Natural killer cell (primary cell): ENCODE measurements around the gene C1QTNF12. TPM values are rescaled to one million over a fixed set of nuclear protein-coding genes. Genes with fewer than 3 reads are reported as not detected.

Experiments used
- ATAC-seq, 3 donors: fragments of 150-1000 bp in 2 of 3; fragments of 200-7000 bp in 1 of 3; cut with Tn5 transposase; 1 replicate in 1 of 3; 2 replicates in 2 of 3; pipeline ENCODE4 v1.10.0; 2021; ENCODE audit warnings: mild to moderate bottlenecking in 2 of 3, moderate library complexity in 2 of 3
- DNase-seq, 2 donors: peaks; one replicate each; pipeline versions ENCODE4 v3.0.0 to v3.0.0-alpha.2; 2013 to 2021; ENCODE audit warnings: mixed read lengths in 1 of 2
- H3K27ac ChIP-seq: one replicate; pipeline ENCODE4 v1.5.1; 2013; ENCODE audit warnings: mild to moderate bottlenecking, low read length
- H3K27me3 ChIP-seq: one replicate; pipeline ENCODE4 v1.6.1; 2013; ENCODE audit warnings: low read length; ENCODE audit not compliant: control insufficient read depth, insufficient read depth
- H3K36me3 ChIP-seq: one replicate; pipeline ENCODE4 v1.6.1; 2013; ENCODE audit warnings: low read length; ENCODE audit not compliant: control insufficient read depth, insufficient read depth
- H3K4me1 ChIP-seq: one replicate; pipeline ENCODE4 v1.6.1; 2013; ENCODE audit warnings: low read length; ENCODE audit not compliant: control insufficient read depth, insufficient read depth
- H3K4me3 ChIP-seq: one replicate; pipeline ENCODE4 v1.5.1; 2013; ENCODE audit warnings: low read length
- H3K9me3 ChIP-seq: one replicate; pipeline ENCODE4 v1.6.1; 2013; ENCODE audit warnings: low read length; ENCODE audit not compliant: control insufficient read depth, insufficient read depth
- H3K27ac Mint-ChIP-seq, 2 donors: one replicate each; pipeline ENCODE4 v1.8.0; 2022; ENCODE audit warnings: mild to moderate bottlenecking in 2 of 2, mixed read lengths in 2 of 2, moderate library complexity in 1 of 2
- H3K27me3 Mint-ChIP-seq, 2 donors: one replicate each; pipeline ENCODE4 v1.8.0; 2022; ENCODE audit warnings: low read depth in 2 of 2, mixed read lengths in 2 of 2
- H3K36me3 Mint-ChIP-seq: one replicate; pipeline ENCODE4 v1.8.0; 2022; ENCODE audit warnings: mixed read lengths
- H3K4me1 Mint-ChIP-seq, 2 donors: one replicate each; pipeline ENCODE4 v1.8.0; 2022; ENCODE audit warnings: mixed read lengths in 2 of 2
- H3K4me3 Mint-ChIP-seq: one replicate; pipeline ENCODE4 v1.8.0; 2022; ENCODE audit warnings: mild to moderate bottlenecking, moderate library complexity, mixed read lengths
- H3K9me3 Mint-ChIP-seq, 2 donors: one replicate each; pipeline ENCODE4 v1.8.0; 2022; ENCODE audit warnings: mixed read lengths in 2 of 2
- CTCF ChIP-seq: fragments of 200-600 bp; IDR thresholded peaks from one replicate; pipeline ENCODE4 v1.8.0; 2022; ENCODE audit warnings: antibody characterized with exemption
- WGBS: methylation state at CpG from one replicate; pipeline ENCODE4 v1.1.7; 2013; ENCODE audit warnings: missing lambda C conversion rate; ENCODE audit not compliant: insufficient coverage; 5-methylcytosine and 5-hydroxymethylcytosine counted together
- intact Hi-C: fragments of 100-400 bp; cut with micrococcal nuclease; formaldehyde crosslinking; loops from one replicate; pipeline ENCODE4 v1.14.2; 2022
- total RNA-seq, 4 donors: library from RNA; stranded (reverse); fragments of 120-200 nt in 1 of 4; gene quantifications; one replicate each; pipeline versions ENCODE4 v1.2.3 to v1.2.4, GENCODE V29; 2013 to 2022

Gene C1QTNF12
- total RNA-seq, result 1 to 10 TPM; 2.6 to 4.1 (median 4.1) TPM
- total RNA-seq (2013), result 0.79 TPM

- no peaks in the 10 kb centered on the region for H3K9me3 Mint-ChIP-seq
- H3K9me3 ChIP-seq, result no peaks in the 10 kb centered on the region
- H3K4me3 ChIP-seq, result no peak within 1 kb of the TSS
- peaks cover 0 to 11% of the 10 kb centered on the region in 2 donors for H3K4me1 Mint-ChIP-seq
- peak in 1 of 3 donors; percentile 23 for ATAC-seq
- WGBS, result 6% methylated on average over 74 of the region's 74 CpGs
- peaks cover 19% of the 10 kb centered on the region for H3K4me1 ChIP-seq
- TF ChIP-seq CTCF, result no peak
- no peaks in the 10 kb centered on the region for H3K27me3 Mint-ChIP-seq
- no peaks in the 10 kb centered on the region for H3K36me3 Mint-ChIP-seq
- intact Hi-C loops, result no loop called here
- H3K27me3 ChIP-seq, result peaks cover 13% of the 10 kb centered on the region
- H3K27ac ChIP-seq, result no peak within 1 kb of the TSS
- DNase-seq, result no peak
- H3K4me3 Mint-ChIP-seq, result no peak within 1 kb of the TSS
- no peaks in the 10 kb centered on the region for H3K36me3 ChIP-seq
- no peak within 1 kb of the TSS for H3K27ac Mint-ChIP-seq
These were observed at the start of gene C1QTNF12 for GRCh38 chr1:1246577-1247340. Gene C1QTNF12, minus strand, starts transcription at chr1:1246722. Its CDS starts 32 bp downstream, at chr1:1246690.

- Histone ChIP-seq H3K4me3 (no peak overlapping the region), H3K27me3 (no peaks in the 10 kb centered on the region), H3K27ac (no peak overlapping the region), H3K9me3 (no peaks in the 10 kb centered on the region), H3K36me3 (no peaks in the 10 kb centered on the region), H3K4me1 (peaks cover 4% of the 10 kb centered on the region)
- DNase-seq (no peak), ATAC-seq (no peak)
- H3K4me1 Mint-ChIP-seq, result peaks cover 0 to 4% of the 10 kb centered on the region in 2 donors
- intact Hi-C loops, result no loop called here
- H3K36me3 Mint-ChIP-seq, result no peaks in the 10 kb centered on the region
- no peaks in the 10 kb centered on the region for H3K27me3 Mint-ChIP-seq
- WGBS, result 97% methylated on average over 35 of the region's 35 CpGs
- no peaks in the 10 kb centered on the region for H3K9me3 Mint-ChIP-seq
- H3K4me3 Mint-ChIP-seq, result no peak overlapping the region
- TF ChIP-seq CTCF, result no peak
- H3K27ac Mint-ChIP-seq, result no peak overlapping the region
These were observed 48.8 kb upstream of the C1QTNF12 start for GRCh38 chr1:1295154-1295923.

GRCh38 chr1:1294250-1294890, 47.8 kb upstream of the C1QTNF12 start:
- H3K27ac ChIP-seq, result no peak overlapping the region
- Mint-ChIP-seq H3K4me1 (peaks cover 0 to 9% of the 10 kb centered on the region in 2 donors), H3K36me3 (no peaks in the 10 kb centered on the region), H3K9me3 (no peaks in the 10 kb centered on the region), H3K4me3 (no peak overlapping the region), H3K27me3 (peaks cover 0 to 3% of the 10 kb centered on the region in 2 donors), H3K27ac (no peak overlapping the region)
- no peaks in the 10 kb centered on the region for H3K9me3 ChIP-seq
- ATAC-seq, result no peak
- H3K4me1 ChIP-seq, result peaks cover 4% of the 10 kb centered on the region
- H3K27me3 ChIP-seq, result no peaks in the 10 kb centered on the region
- TF ChIP-seq CTCF, result no peak
- intact Hi-C loops, result loop anchor here (5.0 kb wide), 1 partner anchor 312 kb away; the partner anchor contains the start of gene PERM1
- WGBS, result 95% methylated on average over 58 of the region's 58 CpGs
- no peaks in the 10 kb centered on the region for H3K36me3 ChIP-seq
- no peak for DNase-seq
- H3K4me3 ChIP-seq, result no peak overlapping the region
